WI38 (cell line): ENCODE measurements around the gene PPFIBP1.
A peak's percentile ranks its signal among the peaks of the same experiment; 100 is the strongest.
"Not testable (repeated sequence)": the region's sequence is repeated elsewhere in the genome, so short reads cannot be mapped to it uniquely, and the experiment has no call there.

Source experiments
- H3K4me3 ChIP-seq: 2 replicates; pipeline ENCODE4 v1.5.1; 2011; ENCODE audit warnings: low read depth, mild to moderate bottlenecking, control low read depth, low read length
- CTCF ChIP-seq: IDR thresholded peaks from 2 replicates; pipeline ENCODE4 v1.5.1; 2012; ENCODE audit warnings: low read depth, mild to moderate bottlenecking, control low read depth, low read length

The PPFIBP1 gene

DNA sequence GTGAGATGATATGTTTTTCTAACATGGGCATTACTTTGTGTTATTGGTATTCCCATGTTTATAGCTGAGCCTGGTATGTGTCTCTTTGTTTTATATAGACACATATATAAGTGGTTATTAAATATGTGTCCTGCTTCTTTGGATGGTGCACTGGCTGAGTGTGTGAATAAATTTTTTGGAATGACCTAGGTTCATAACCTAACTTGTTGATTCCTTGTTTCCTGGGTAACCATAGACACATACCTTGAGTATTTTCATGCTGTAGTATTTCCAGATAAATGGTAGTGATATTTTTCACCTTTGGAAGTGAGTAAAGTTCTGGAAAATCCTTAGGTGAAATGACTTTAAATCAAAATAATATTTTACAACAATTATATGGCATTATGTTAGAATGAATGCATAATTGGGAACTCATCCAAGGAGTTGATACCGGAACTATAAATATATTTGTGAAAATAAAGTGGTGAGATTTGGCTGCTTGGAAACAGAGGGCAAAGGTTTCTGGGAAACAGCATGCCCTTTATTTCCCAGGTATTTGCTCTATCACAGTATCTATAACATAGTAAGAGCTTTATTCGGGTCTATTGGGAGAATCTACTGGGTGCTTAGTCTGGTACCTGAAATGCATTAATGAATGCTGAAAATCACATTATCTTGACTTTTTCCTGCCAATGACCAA is 107.9 kb downstream of the PPFIBP1 start:
- H3K4me3 ChIP-seq, result no peak overlapping the region
- no peak for TF ChIP-seq CTCF

DNA sequence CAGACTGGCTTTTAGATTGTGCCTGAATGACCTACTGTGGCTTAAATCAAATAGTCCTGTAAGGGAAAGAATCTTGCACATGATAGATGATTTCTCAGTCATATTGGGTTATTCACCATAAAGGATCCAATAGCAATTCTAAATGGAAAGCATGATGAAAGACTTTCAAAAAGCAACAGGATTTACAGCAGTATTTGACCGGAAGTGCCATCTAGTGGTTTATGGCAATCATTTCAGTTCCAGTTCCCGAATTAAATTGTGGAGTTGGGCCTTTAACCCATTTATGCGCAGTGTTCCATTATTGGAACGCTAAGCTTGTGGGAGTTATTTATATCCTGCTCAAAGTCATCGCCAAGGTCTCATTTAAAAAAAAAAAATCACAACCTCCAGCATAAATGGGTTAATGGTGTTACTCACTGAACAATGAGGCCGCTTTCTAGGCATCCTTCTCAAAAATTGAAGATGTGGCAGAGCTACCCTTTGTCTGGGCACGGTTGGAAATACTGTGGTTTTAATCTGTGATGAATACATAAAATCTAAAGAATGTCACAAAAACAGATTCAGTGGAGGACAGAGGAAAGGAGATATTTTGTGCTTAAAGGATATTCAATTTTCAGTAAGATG is 111.5 kb downstream of the PPFIBP1 start:
- TF ChIP-seq CTCF, result peak; percentile 30; the same call in 1 of the 2 replicates
- H3K4me3 ChIP-seq, result no peak overlapping the region

GRCh38 chr12:27636569-27636968 is 112.6 kb downstream of the PPFIBP1 start:
- H3K4me3 ChIP-seq, result not testable (repeated sequence)

DNA sequence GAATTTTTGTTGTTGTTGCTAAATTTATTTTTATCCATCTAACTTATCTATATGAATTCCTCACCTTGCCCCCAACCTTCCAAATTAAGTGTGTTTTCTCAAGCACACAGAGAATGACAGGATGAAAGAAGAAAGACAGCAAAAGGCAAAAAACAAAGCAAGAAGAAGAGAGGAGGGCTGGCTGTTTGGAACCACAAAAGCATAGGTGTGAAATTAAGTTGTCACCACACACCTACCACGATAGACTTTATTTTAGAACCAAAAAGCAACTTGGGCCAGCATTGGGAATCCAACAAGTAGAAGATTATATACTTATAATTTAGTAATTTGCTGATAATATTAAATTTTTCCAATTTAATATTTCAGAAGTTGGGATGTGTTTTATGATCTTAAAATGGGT is 113.5 kb downstream of the PPFIBP1 start:
- no peak overlapping the region for H3K4me3 ChIP-seq
- TF ChIP-seq CTCF, result no peak

DNA sequence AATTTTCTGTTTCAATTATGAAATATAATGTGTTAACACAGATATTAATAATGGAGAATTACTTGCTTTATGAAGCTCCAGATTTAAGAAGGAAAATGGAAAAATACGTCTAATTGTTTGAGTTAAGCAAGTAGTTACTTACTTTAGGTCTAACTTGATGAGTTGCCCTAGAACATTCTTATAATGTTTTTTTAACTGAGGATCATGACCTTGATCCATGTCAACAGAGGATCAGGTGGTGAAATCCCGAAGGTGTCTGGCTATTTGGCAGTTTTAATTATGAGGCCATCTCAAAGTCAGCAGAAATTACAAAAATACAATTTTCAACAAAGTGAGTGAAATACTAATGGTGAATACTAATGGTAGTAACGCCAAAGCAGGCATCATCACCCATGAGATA is 115.3 kb downstream of the PPFIBP1 start:
- TF ChIP-seq CTCF, result no peak
- H3K4me3 ChIP-seq, result no peak overlapping the region

DNA sequence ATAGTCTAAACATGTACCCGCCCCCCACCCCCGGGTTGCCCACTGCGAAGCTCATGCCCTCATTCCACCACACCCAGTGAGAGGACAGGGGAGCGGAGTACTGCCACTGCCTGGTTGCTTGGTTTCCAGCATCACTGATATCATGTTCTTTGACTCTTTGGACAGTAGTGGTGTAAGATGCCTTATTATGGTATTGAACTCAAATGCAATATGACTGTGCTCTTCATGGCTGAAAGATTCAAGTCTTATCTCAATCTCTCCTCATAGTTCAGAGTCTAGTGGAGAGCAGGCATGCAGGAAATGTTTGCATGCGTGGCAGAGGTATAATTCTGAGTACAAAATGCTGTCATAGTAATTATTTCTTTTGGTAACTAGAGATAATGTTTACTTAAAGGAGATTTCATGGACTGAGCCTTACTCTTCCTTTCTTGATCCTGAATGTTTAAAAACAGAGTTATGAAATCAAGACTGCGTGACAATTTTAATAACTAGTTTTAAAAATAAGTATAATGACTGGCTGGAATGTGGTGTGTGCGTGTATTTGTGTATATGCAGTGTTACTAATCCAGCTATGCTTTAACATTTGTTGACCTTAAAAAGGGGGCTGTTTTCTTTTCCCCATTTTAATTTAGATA is 116.7 kb downstream of the PPFIBP1 start:
- not testable (repeated sequence) for H3K4me3 ChIP-seq

DNA sequence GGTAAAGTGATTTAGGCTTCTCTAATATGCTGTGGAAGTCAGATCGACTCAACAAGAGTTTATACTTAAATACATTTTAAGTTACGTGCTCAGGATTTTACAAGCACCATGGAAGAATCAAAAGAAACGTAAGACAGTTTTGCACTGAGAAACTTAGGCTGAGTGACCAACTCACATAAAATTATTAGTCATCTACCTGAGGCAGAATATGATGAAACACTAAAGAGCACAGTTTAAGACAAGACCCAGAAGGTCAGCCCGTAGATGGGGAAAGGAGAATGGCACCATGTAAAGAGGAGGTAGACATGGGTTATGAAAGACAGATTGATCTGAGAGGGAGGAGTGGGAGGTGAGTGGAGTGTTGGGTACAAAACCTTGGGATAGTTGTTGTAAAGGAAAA is 118.4 kb downstream of the PPFIBP1 start:
- not testable (repeated sequence) for H3K4me3 ChIP-seq

DNA sequence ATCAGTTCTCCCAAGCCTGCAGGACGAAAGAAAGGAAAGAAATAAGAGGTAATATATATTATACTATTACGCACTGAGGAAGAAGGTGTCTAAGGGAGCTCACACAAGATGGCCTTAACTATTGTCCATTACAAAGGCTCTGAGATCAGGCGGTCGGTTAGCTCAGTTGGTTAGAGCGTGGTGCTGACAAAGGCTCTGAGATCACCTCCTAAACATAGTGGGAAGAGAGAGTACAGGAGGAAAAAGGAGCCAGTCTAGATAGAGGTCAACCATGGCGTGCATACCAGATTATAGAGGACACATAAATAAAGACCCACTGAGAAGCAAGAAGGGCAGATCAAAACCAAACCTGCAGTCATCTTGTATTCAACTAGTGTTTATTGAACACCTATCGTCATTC is 118.9 kb downstream of the PPFIBP1 start:
- H3K4me3 ChIP-seq, result not testable (repeated sequence)

GRCh38 chr12:27644158-27644845 is 120.3 kb downstream of the PPFIBP1 start:
- no peak for TF ChIP-seq CTCF
- no peak overlapping the region for H3K4me3 ChIP-seq
